A673 (cell line): Measurements from ENCODE around the gene TRIM41.
"Not testable (repeated sequence)": the region's sequence is repeated elsewhere in the genome, so short reads cannot be mapped to it uniquely, and the experiment has no call there.

Experiments
- CTCF ChIP-seq: fragments of 300-800, 200-600 bp; sonication (generic); conservative IDR thresholded peaks from 2 replicates; pipeline ENCODE4 v1.5.1; 2017; ENCODE audit warnings: low read depth, mild to moderate bottlenecking, antibody characterized with exemption, low read length, moderate library complexity, mixed read lengths
- EZH2 ChIP-seq: fragments of 200-600 bp; sonication (generic); IDR thresholded peaks from 2 replicates; pipeline ENCODE4 v1.6.1; 2017; ENCODE audit warnings: borderline replicate concordance, low read depth, mild to moderate bottlenecking, mixed read lengths, antibody characterized with exemption, low read length; ENCODE audit not compliant: poor library complexity, severe bottlenecking

DNA sequence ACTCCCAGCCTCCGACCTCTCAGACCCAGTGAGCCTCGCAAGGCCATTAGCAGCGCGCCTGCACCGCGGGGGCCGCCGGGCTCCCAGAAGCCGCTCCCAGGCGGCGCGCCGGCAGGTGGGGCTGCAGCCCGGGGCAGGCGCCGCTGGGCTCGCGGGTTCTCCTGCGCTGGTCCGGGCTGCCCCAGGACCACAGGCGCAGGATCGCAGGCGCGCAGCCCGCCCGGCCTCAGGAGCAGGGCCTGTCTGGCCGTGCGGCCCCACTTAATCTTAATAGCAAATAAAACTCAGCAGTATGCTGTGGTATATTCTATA is 50.3 kb downstream of the TRIM41 start:
- TF ChIP-seq CTCF, EZH2: not testable (repeated sequence)
